IMR-90 (cell line): ENCODE measurements around the gene TMEM52. TPM values are rescaled to one million over a fixed set of nuclear protein-coding genes. Genes with fewer than 3 reads are reported as not detected.

Experiments
- ATAC-seq: fragments of 200-7000 bp; cut with Tn5 transposase; 2 replicates; pipeline ENCODE4 v1.9.1; 2020; ENCODE audit warnings: low read depth, mild to moderate bottlenecking, moderate library complexity
- BruUV-seq: library from RNA; stranded (reverse); fragments of 400-500 nt; replicated peaks from 2 replicates; lab custom pipeline; 2021; lab: Mats Ljungman, UMichigan
- CTCF ChIA-PET: fragments of 300-600 bp; formaldehyde crosslinking; extraction: SDS; loops from one replicate; lab custom pipeline; 2021; ENCODE audit warnings: antibody characterized with exemption; lab: Yijun Ruan, JAX
- POLR2A ChIA-PET: fragments of 300-600 bp; sonication (Branson Sonifier 250); formaldehyde crosslinking; loops from one replicate; lab custom pipeline; 2022; ENCODE audit warnings: antibody characterized with exemption; ENCODE audit not compliant: unreplicated experiment; lab: Charles Lee
- DNase-seq: peaks from one replicate; pipeline ENCODE4 v3.0.0; 2013
- H2AFZ ChIP-seq: replicated peaks from 2 replicates; pipeline ENCODE3; 2013; ENCODE audit warnings: low read length, mild to moderate bottlenecking; ENCODE audit not compliant: poor library complexity
- H2AK5ac ChIP-seq: 2 replicates; pipeline ENCODE4 v1.6.1; 2013; ENCODE audit warnings: low read depth, low read length, inconsistent platforms
- H2AK9ac ChIP-seq: replicated peaks from 2 replicates; pipeline ENCODE3; 2013; ENCODE audit warnings: mild to moderate bottlenecking, low read depth, low read length, moderate library complexity; ENCODE audit not compliant: poor library complexity
- H2BK120ac ChIP-seq: 2 replicates; pipeline ENCODE4 v1.6.1; 2013; ENCODE audit warnings: low read depth, low read length, inconsistent platforms
- H2BK15ac ChIP-seq: 3 replicates; pipeline ENCODE4 v1.6.1; 2013; ENCODE audit warnings: low read depth, low read length, inconsistent platforms
- H2BK20ac ChIP-seq: 2 replicates; pipeline ENCODE4 v1.6.1; 2013; ENCODE audit warnings: low read depth, mild to moderate bottlenecking, inconsistent platforms, low read length, moderate library complexity
- H2BK5ac ChIP-seq: 2 replicates; pipeline ENCODE4 v1.6.1; 2013; ENCODE audit warnings: mild to moderate bottlenecking, low read depth, low read length, inconsistent platforms; ENCODE audit not compliant: poor library complexity, severe bottlenecking
- H3K14ac ChIP-seq: replicated peaks from 2 replicates; pipeline ENCODE4 v1.6.1; 2013; ENCODE audit warnings: low read depth, low read length, inconsistent platforms
- H3K18ac ChIP-seq: 2 replicates; pipeline ENCODE4 v1.6.1; 2013; ENCODE audit warnings: low read depth, low read length, control low read depth
- H3K23ac ChIP-seq: 2 replicates; pipeline ENCODE4 v1.6.1; 2013; ENCODE audit warnings: low read depth, low read length, inconsistent platforms
- H3K27ac ChIP-seq: 2 replicates; pipeline ENCODE4 v1.5.1; 2013; ENCODE audit warnings: mild to moderate bottlenecking, control low read depth, low read length; ENCODE audit not compliant: insufficient read depth
- H3K27me3 ChIP-seq: 2 replicates; pipeline ENCODE4 v1.6.1; 2013; ENCODE audit warnings: low read length; ENCODE audit not compliant: control insufficient read depth, insufficient read depth
- H3K36me3 ChIP-seq: 2 replicates; pipeline ENCODE4 v1.6.1; 2013; ENCODE audit warnings: low read length, mixed read lengths; ENCODE audit not compliant: control insufficient read depth, insufficient read depth
- H3K4ac ChIP-seq: 2 replicates; pipeline ENCODE4 v1.6.1; 2013; ENCODE audit warnings: low read depth, low read length, inconsistent platforms
- H3K4me1 ChIP-seq: 2 replicates; pipeline ENCODE4 v1.6.1; 2013; ENCODE audit warnings: low read length, mixed read lengths; ENCODE audit not compliant: control insufficient read depth, insufficient read depth
- H3K4me2 ChIP-seq: 2 replicates; pipeline ENCODE4 v1.6.1; 2013; ENCODE audit warnings: low read depth, mild to moderate bottlenecking, control low read depth, low read length, moderate library complexity
- H3K4me3 ChIP-seq: 2 replicates; pipeline ENCODE4 v1.5.1; 2013; ENCODE audit warnings: low read depth, mild to moderate bottlenecking, control low read depth, low read length, moderate library complexity; ENCODE audit not compliant: insufficient read depth
- H3K56ac ChIP-seq: 2 replicates; pipeline ENCODE4 v1.6.1; 2013; ENCODE audit warnings: low read length, inconsistent platforms; ENCODE audit not compliant: insufficient read depth; ENCODE audit errors: extremely low read depth
- H3K79me1 ChIP-seq, 2 experiments: 2 replicates each; pipeline ENCODE4 v1.6.1; 2013; ENCODE audit warnings: low read length in 2 of 2, inconsistent platforms in 1 of 2, low read depth in 1 of 2
- H3K9ac ChIP-seq: 2 replicates; pipeline ENCODE4 v1.6.1; 2013; ENCODE audit warnings: low read depth, low read length, control low read depth
- H3K9me1 ChIP-seq: 2 replicates; pipeline ENCODE4 v1.6.1; 2013; ENCODE audit warnings: low read length, inconsistent platforms; ENCODE audit not compliant: insufficient read depth
- H3K9me3 ChIP-seq: 2 replicates; pipeline ENCODE4 v1.6.1; 2013; ENCODE audit warnings: low read length; ENCODE audit not compliant: control insufficient read depth, insufficient read depth
- H4K20me1 ChIP-seq: 2 replicates; pipeline ENCODE4 v1.6.1; 2013; ENCODE audit warnings: low read length, inconsistent platforms; ENCODE audit not compliant: insufficient read depth
- H4K5ac ChIP-seq: 2 replicates; pipeline ENCODE4 v1.6.1; 2013; ENCODE audit warnings: mild to moderate bottlenecking, low read depth, low read length, control low read depth
- H4K8ac ChIP-seq, 2 experiments: 2 replicates each; pipeline ENCODE4 v1.6.1; 2013; ENCODE audit warnings: low read depth in 2 of 2, low read length in 2 of 2, control low read depth in 1 of 2, inconsistent platforms in 1 of 2
- H4K91ac ChIP-seq: 2 replicates; pipeline ENCODE4 v1.6.1; 2013; ENCODE audit warnings: low read depth, low read length, inconsistent platforms; ENCODE audit not compliant: insufficient read depth
- BHLHE40 ChIP-seq: fragments of 150-350 bp; IDR thresholded peaks from 2 replicates; pipeline ENCODE4 v1.6.1; 2016; ENCODE audit warnings: mild to moderate bottlenecking, low read depth, low read length
- CEBPB ChIP-seq: IDR thresholded peaks from 2 replicates; pipeline ENCODE4 v1.6.1; 2012; ENCODE audit warnings: low read depth, low read length, improper control_type of control experiment
- CHD1 ChIP-seq: IDR thresholded peaks from 2 replicates; pipeline ENCODE4 v1.6.1; 2012; ENCODE audit warnings: low read depth, low read length, improper control_type of control experiment
- FOS ChIP-seq: fragments of 150-350 bp; IDR thresholded peaks from 2 replicates; pipeline ENCODE4 v1.6.1; 2016; ENCODE audit warnings: low read depth, low read length
- MAFK ChIP-seq: IDR thresholded peaks from 2 replicates; pipeline ENCODE4 v1.6.1; 2012; ENCODE audit warnings: low read depth, low read length, improper control_type of control experiment
- MAZ ChIP-seq: IDR thresholded peaks from 2 replicates; pipeline ENCODE4 v1.6.1; 2012; ENCODE audit warnings: low read depth, mild to moderate bottlenecking, low read length, improper control_type of control experiment, moderate library complexity, borderline replicate concordance
- MXI1 ChIP-seq: IDR thresholded peaks from 2 replicates; pipeline ENCODE4 v1.6.1; 2012; ENCODE audit warnings: low read depth, mild to moderate bottlenecking, low read length, moderate library complexity, borderline replicate concordance
- NFE2L2 ChIP-seq: fragments of 150-350 bp; IDR thresholded peaks from 2 replicates; pipeline ENCODE4 v1.6.1; 2016; ENCODE audit warnings: low read depth, mild to moderate bottlenecking, low read length
- RAD21 ChIP-seq: IDR thresholded peaks from 2 replicates; pipeline ENCODE4 v1.6.1; 2012; ENCODE audit warnings: low read length, improper control_type of control experiment
- RCOR1 ChIP-seq: IDR thresholded peaks from 2 replicates; pipeline ENCODE4 v1.6.1; 2012; ENCODE audit warnings: mild to moderate bottlenecking, low read length, improper control_type of control experiment; ENCODE audit not compliant: insufficient replicate concordance
- RFX5 ChIP-seq: IDR thresholded peaks from 2 replicates; pipeline ENCODE4 v1.8.0; 2012; ENCODE audit warnings: low read depth, mild to moderate bottlenecking, low read length, moderate library complexity
- SMC3 ChIP-seq: fragments of 150-350 bp; IDR thresholded peaks from 2 replicates; pipeline ENCODE4 v1.6.1; 2016; ENCODE audit warnings: low read depth, mild to moderate bottlenecking, antibody characterized with exemption, low read length, moderate library complexity
- WGBS, 2 experiments: methylation state at CpG; one replicate each; pipeline versions ENCODE4 v1.1.5 to v1.1.7; 2013; ENCODE audit warnings: missing lambda C conversion rate in 2 of 2; ENCODE audit not compliant: insufficient read length in 1 of 2; ENCODE audit errors: extremely low coverage in 2 of 2; 5-methylcytosine and 5-hydroxymethylcytosine counted together
- dilution Hi-C: fragments of 300-500 bp; cut with HindIII; formaldehyde crosslinking; loops from one replicate; pipeline ENCODE4 v1.14.3; 2018; ENCODE audit warnings: low sequenced_read_pairs; ENCODE audit not compliant: unreplicated experiment
- in situ Hi-C: fragments of 300-500 bp; cut with MboI; formaldehyde crosslinking; loops from 3 replicates; pipeline ENCODE4 v1.14.3; 2019; ENCODE audit warnings: low sequenced_read_pairs, inconsistent platforms, mixed read lengths
- intact Hi-C: fragments of 100-400 bp; cut with micrococcal nuclease; formaldehyde crosslinking; loops from 2 replicates; pipeline ENCODE4 v1.10.0; 2022
- polyA plus RNA-seq, 3 experiments: library from polyadenylated mRNA; depleted of rRNA; stranded (reverse); fragments of >200 nt; gene quantifications; 2 replicates each; pipeline ENCODE4 v1.2.3, GENCODE V29; 2012; ENCODE audit warnings: low replicate concordance in 1 of 3
- total RNA-seq: library from RNA; depleted of rRNA; stranded (reverse); fragments of >200 nt; gene quantifications from 2 replicates; pipeline ENCODE4 v1.2.3, GENCODE V29; 2012
- TF ChIP-seq, protein P1 (sequence below): fragments of 150-350 bp; IDR thresholded peaks from 2 replicates; pipeline ENCODE4 v1.6.1; 2016; ENCODE audit warnings: low read depth, mild to moderate bottlenecking, low read length, moderate library complexity, borderline replicate concordance
- TF ChIP-seq, protein P2 (sequence below): fragments of 150-350 bp; IDR thresholded peaks from 2 replicates; pipeline ENCODE4 v1.6.1; 2017; ENCODE audit warnings: mild to moderate bottlenecking, antibody characterized with exemption, low read length, low read depth

Gene TMEM52
- total and polyA plus RNA-seq, 2 of the 4 experiments (the other 2 are of a cell fraction) = 0.54 to 1.3 TPM

- Histone ChIP-seq H3K4ac (no peak overlapping the region), H3K27ac (no peak overlapping the region), H2BK5ac (no peak overlapping the region), H3K27me3 (peaks cover 5% of the 10 kb centered on the region; the same call in 1 of the 2 replicates), H3K36me3 (no peaks in the 10 kb centered on the region), H2BK120ac (no peak overlapping the region), H3K79me1 (no peaks in the 10 kb centered on the region), H3K4me3 (no peak overlapping the region), H3K4me1 (peaks cover 2% of the 10 kb centered on the region; the same call in 1 of the 2 replicates), H3K56ac (no peak overlapping the region), H4K91ac (no peak overlapping the region), H3K9me3 (no peaks in the 10 kb centered on the region), H2AK5ac (no peak overlapping the region), H3K9me1 (peaks cover 4% of the 10 kb centered on the region; the same call in 1 of the 2 replicates), H3K14ac (no peak overlapping the region), H2BK15ac (no peak overlapping the region), H3K4me2 (no peak overlapping the region), H3K9ac (no peak overlapping the region), H4K5ac (no peak overlapping the region), H4K20me1 (no peaks in the 10 kb centered on the region), H2AFZ (no peak overlapping the region), H4K8ac (no peak overlapping the region), H2AK9ac (no peak overlapping the region), H2BK20ac (no peak overlapping the region), H3K23ac (no peak overlapping the region), H3K18ac (no peak overlapping the region)
- CTCF ChIA-PET = interaction anchor here (1.1 kb wide), 1 partner anchor 217 kb away, joined by 3 read pairs; no protein-coding TSS in a partner anchor
- ATAC-seq (no peak), DNase-seq (no peak)
- in situ Hi-C loops = no loop called here
- POLR2A ChIA-PET = no interaction called here
- dilution Hi-C loops = no loop called here
- no TSS peak for BruUV-seq
- 56% methylated on average over 7 of the region's 29 CpGs; no CpG with 5 or more reads in 1 of the 2 experiments for WGBS, 2 experiments
- intact Hi-C loops = no loop called here
- TF ChIP-seq RCOR1 (no peak), CHD1 (no peak), MAFK (no peak), CEBPB (no peak), MAZ (no peak), BHLHE40 (no peak), SMC3 (no peak), RAD21 (no peak), NFE2L2 (no peak), MXI1 (no peak), RFX5 (no peak), FOS (no peak)
- TF ChIP-seq, protein P1, sequence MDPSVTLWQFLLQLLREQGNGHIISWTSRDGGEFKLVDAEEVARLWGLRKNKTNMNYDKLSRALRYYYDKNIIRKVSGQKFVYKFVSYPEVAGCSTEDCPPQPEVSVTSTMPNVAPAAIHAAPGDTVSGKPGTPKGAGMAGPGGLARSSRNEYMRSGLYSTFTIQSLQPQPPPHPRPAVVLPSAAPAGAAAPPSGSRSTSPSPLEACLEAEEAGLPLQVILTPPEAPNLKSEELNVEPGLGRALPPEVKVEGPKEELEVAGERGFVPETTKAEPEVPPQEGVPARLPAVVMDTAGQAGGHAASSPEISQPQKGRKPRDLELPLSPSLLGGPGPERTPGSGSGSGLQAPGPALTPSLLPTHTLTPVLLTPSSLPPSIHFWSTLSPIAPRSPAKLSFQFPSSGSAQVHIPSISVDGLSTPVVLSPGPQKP = no peak
- TF ChIP-seq, protein P2, sequence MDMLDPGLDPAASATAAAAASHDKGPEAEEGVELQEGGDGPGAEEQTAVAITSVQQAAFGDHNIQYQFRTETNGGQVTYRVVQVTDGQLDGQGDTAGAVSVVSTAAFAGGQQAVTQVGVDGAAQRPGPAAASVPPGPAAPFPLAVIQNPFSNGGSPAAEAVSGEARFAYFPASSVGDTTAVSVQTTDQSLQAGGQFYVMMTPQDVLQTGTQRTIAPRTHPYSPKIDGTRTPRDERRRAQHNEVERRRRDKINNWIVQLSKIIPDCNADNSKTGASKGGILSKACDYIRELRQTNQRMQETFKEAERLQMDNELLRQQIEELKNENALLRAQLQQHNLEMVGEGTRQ = no peak
Observed at GRCh38 chr1:1922956-1923833, 4.1 kb upstream of the TMEM52 start.
